GM23338 (cell line): ENCODE data around the gene SEMA4D. TPM values are rescaled to one million over a fixed set of nuclear protein-coding genes. Genes with fewer than 3 reads are reported as not detected.

Experiments used
- ATAC-seq: fragments of 200-7000 bp; cut with Tn5 transposase; 3 replicates; pipeline ENCODE4 v1.9.1; 2020
- DNase-seq: peaks from one replicate; pipeline ENCODE4 v3.0.0-alpha.2; 2015; ENCODE audit warnings: low spot score
- H2AFZ ChIP-seq: fragments of 200-600 bp; sonication (generic); 2 replicates; pipeline ENCODE4 v1.8.0; 2016; ENCODE audit warnings: antibody characterized with exemption, mild to moderate bottlenecking, moderate library complexity
- H3F3A ChIP-seq: fragments of 200-600 bp; sonication (generic); replicated peaks from 2 replicates; pipeline ENCODE4 v1.8.0; 2017; ENCODE audit warnings: antibody characterized with exemption, mixed run types, low read depth
- H3K27ac ChIP-seq: fragments of 200-600 bp; sonication (generic); 2 replicates; pipeline ENCODE4 v1.6.1; 2016; ENCODE audit warnings: low read depth
- H3K27me3 ChIP-seq: fragments of 200-600 bp; sonication (generic); 2 replicates; pipeline ENCODE4 v1.8.0; 2016; ENCODE audit warnings: mild to moderate bottlenecking, mixed run types, moderate library complexity; ENCODE audit not compliant: insufficient read depth
- H3K36me3 ChIP-seq: fragments of 200-600 bp; sonication (generic); 2 replicates; pipeline ENCODE4 v1.8.0; 2016; ENCODE audit warnings: mild to moderate bottlenecking; ENCODE audit not compliant: insufficient read depth
- H3K4me1 ChIP-seq: fragments of 200-600 bp; sonication (generic); 2 replicates; pipeline ENCODE4 v1.8.0; 2016; ENCODE audit warnings: mild to moderate bottlenecking, moderate library complexity; ENCODE audit not compliant: insufficient read depth
- H3K4me2 ChIP-seq: fragments of 200-600 bp; sonication (generic); 2 replicates; pipeline ENCODE4 v1.7.1; 2017; ENCODE audit warnings: mixed run types
- H3K4me3 ChIP-seq: fragments of 200-600 bp; sonication (generic); 2 replicates; pipeline ENCODE4 v1.6.1; 2016; ENCODE audit warnings: mixed run types
- H3K79me2 ChIP-seq: fragments of 200-600 bp; sonication (generic); replicated peaks from 2 replicates; pipeline ENCODE4 v1.8.0; 2017; ENCODE audit warnings: mild to moderate bottlenecking; ENCODE audit not compliant: insufficient read depth
- H3K9me2 ChIP-seq: fragments of 200-600 bp; sonication (generic); 2 replicates; pipeline ENCODE4 v1.8.0; 2017; ENCODE audit not compliant: insufficient read depth
- H4K20me1 ChIP-seq: fragments of 200-600 bp; sonication (generic); replicated peaks from 2 replicates; pipeline ENCODE4 v1.8.0; 2017; ENCODE audit warnings: mild to moderate bottlenecking; ENCODE audit not compliant: insufficient read depth
- H3K27ac Mint-ChIP-seq: 2 replicates; pipeline ENCODE4 v1.8.0; 2020; ENCODE audit warnings: inconsistent platforms, mild to moderate bottlenecking, moderate library complexity, mixed read lengths
- H3K27me3 Mint-ChIP-seq: 3 replicates; pipeline ENCODE4 v1.8.0; 2022; ENCODE audit warnings: low read depth, mild to moderate bottlenecking, moderate library complexity, mixed read lengths, inconsistent platforms; ENCODE audit not compliant: insufficient read depth, poor library complexity
- H3K36me3 Mint-ChIP-seq: 3 replicates; pipeline ENCODE4 v1.8.0; 2021; ENCODE audit warnings: low read depth, mild to moderate bottlenecking, inconsistent platforms, moderate library complexity, mixed read lengths
- H3K4me1 Mint-ChIP-seq: 3 replicates; pipeline ENCODE4 v1.8.0; 2020; ENCODE audit warnings: mild to moderate bottlenecking, inconsistent platforms, mixed read lengths
- H3K4me3 Mint-ChIP-seq: 3 replicates; pipeline ENCODE4 v1.8.0; 2021; ENCODE audit warnings: moderate library complexity, mild to moderate bottlenecking, inconsistent platforms, mixed read lengths
- H3K9me3 Mint-ChIP-seq: 3 replicates; pipeline ENCODE4 v1.8.0; 2020; ENCODE audit warnings: moderate library complexity, mild to moderate bottlenecking, inconsistent platforms, mixed read lengths
- CREB1 ChIP-seq: fragments of 250-450 bp; sonication (Bioruptor Pico); IDR thresholded peaks from 2 replicates; pipeline ENCODE4 v1.5.0; 2020; ENCODE audit warnings: low read depth, mild to moderate bottlenecking, moderate library complexity
- CTCF ChIP-seq, 2 experiments: fragments of 200-600 bp in 1 of 2; sonication (generic) in 1 of 2; conservative IDR thresholded peaks; 2 replicates each; pipeline versions ENCODE4 v1.5.1 to v1.6.1; 2016 to 2017; ENCODE audit warnings: antibody characterized with exemption in 2 of 2, low read depth in 2 of 2, mild to moderate bottlenecking in 2 of 2, moderate library complexity in 1 of 2
- ETS1 ChIP-seq: IDR thresholded peaks from 2 replicates; pipeline ENCODE4 v1.6.1; 2016; ENCODE audit warnings: antibody characterized with exemption
- EZH2 ChIP-seq: fragments of 200-600 bp; sonication (generic); IDR thresholded peaks from one replicate; pipeline ENCODE4 v1.8.0; 2017; ENCODE audit warnings: antibody characterized with exemption, mild to moderate bottlenecking, low read depth; ENCODE audit not compliant: unreplicated experiment
- EZH2phosphoT487 ChIP-seq: fragments of 200-600 bp; sonication (generic); IDR thresholded peaks from one replicate; pipeline ENCODE4 v1.8.1; 2018; ENCODE audit warnings: antibody characterized with exemption; ENCODE audit not compliant: unreplicated experiment
- JUNB ChIP-seq: IDR thresholded peaks from one replicate; pipeline ENCODE4 v1.6.1; 2016; ENCODE audit warnings: antibody characterized with exemption; ENCODE audit not compliant: unreplicated experiment
- NANOG ChIP-seq: IDR thresholded peaks from 2 replicates; pipeline ENCODE4 v1.6.1; 2016; ENCODE audit warnings: antibody characterized with exemption, borderline replicate concordance
- POLR2AphosphoS5 ChIP-seq: IDR thresholded peaks from 2 replicates; pipeline ENCODE4 v1.6.1; 2016; ENCODE audit warnings: antibody characterized with exemption, low read depth
- REST ChIP-seq: IDR thresholded peaks from one replicate; pipeline ENCODE4 v1.6.1; 2018; ENCODE audit warnings: antibody characterized with exemption; ENCODE audit not compliant: unreplicated experiment
- STAT1 ChIP-seq: IDR thresholded peaks from one replicate; pipeline ENCODE4 v1.6.1; 2016; ENCODE audit warnings: antibody characterized with exemption; ENCODE audit not compliant: unreplicated experiment
- ZNF114 ChIP-seq: fragments of 250-450 bp; sonication (Bioruptor Pico); IDR thresholded peaks from 2 replicates; pipeline ENCODE4 v1.5.0; 2020; ENCODE audit warnings: mild to moderate bottlenecking, moderate library complexity
- ZNF331 ChIP-seq: fragments of 250-450 bp; sonication (Bioruptor Pico); IDR thresholded peaks from 2 replicates; pipeline ENCODE4 v1.5.0; 2020; ENCODE audit warnings: low read depth, mild to moderate bottlenecking, moderate library complexity
- ZNF462 ChIP-seq: fragments of 250-450 bp; sonication (Bioruptor Pico); IDR thresholded peaks from 2 replicates; pipeline ENCODE4 v1.5.0; 2020; ENCODE audit warnings: mild to moderate bottlenecking, moderate library complexity
- polyA plus RNA-seq: library from polyadenylated mRNA; unstranded; fragments of >200 nt; fragmentation: Nextera tagmentation; extraction: Ambion mirVana; gene quantifications from 2 replicates; pipeline ENCODE4 v1.2.1, GENCODE V29; 2016
- total RNA-seq: library from RNA; depleted of rRNA; stranded (reverse); fragments of >200 nt; shearing (Covaris generic); gene quantifications from 2 replicates; pipeline ENCODE4 v1.2.3, GENCODE V29; 2014

Gene SEMA4D
- total and polyA plus RNA-seq, 2 experiments from 2014 or later: 19.3 to 63.0 TPM

GRCh38 chr9:89465726-89466308 is 32.1 kb downstream of the SEMA4D start:
- peaks cover 9% of the 10 kb centered on the region for H3K27me3 Mint-ChIP-seq

More at GRCh38 chr9:89465726-89466308, 32.1 kb downstream of the SEMA4D start:
- peak overlapping the region; percentile 51; the same call in 1 of the 2 replicates for H3K4me2 ChIP-seq
- no peaks in the 10 kb centered on the region for H3K27me3 ChIP-seq
- H3K9me3 Mint-ChIP-seq: peaks cover 4% of the 10 kb centered on the region; the same call in 2 of the 3 replicates
- peak overlapping the region; percentile 72 for H3K27ac Mint-ChIP-seq
- H3K27ac ChIP-seq: 0 out of 2 replicates have a peak overlapping the region, but pooled peaks have one; percentile 28
- H3K4me1 Mint-ChIP-seq: peaks cover 79% of the 10 kb centered on the region
- peaks cover 5% of the 10 kb centered on the region; the same call in 1 of the 2 replicates for H3K9me2 ChIP-seq
- peaks cover 12% of the 10 kb centered on the region for H3F3A ChIP-seq
- no peak overlapping the region for H3K4me3 ChIP-seq
- H3K79me2 ChIP-seq: peaks cover 89% of the 10 kb centered on the region
- H3K4me1 ChIP-seq: peaks cover 74% of the 10 kb centered on the region
- ATAC-seq (no peak), DNase-seq (no peak)
- H3K36me3 Mint-ChIP-seq: peaks cover 12% of the 10 kb centered on the region; the same call in 2 of the 3 replicates
- no peak overlapping the region for H2AFZ ChIP-seq
- no peaks in the 10 kb centered on the region; the same call in 1 of the 2 replicates for H4K20me1 ChIP-seq
- H3K36me3 ChIP-seq: no peaks in the 10 kb centered on the region
- TF ChIP-seq ETS1 (no peak), ZNF462 (CRISPR knock-in tag) (no peak), EZH2phosphoT487 (no peak), CTCF (conservative IDR thresholded peaks at IDR 0.05; ENCODE audit: low read depth in 2 of 2) (no peak), JUNB (no peak), NANOG (no peak), ZNF331 (CRISPR knock-in tag) (no peak), ZNF114 (CRISPR knock-in tag) (no peak), EZH2 (no peak), REST (no peak), CREB1 (CRISPR knock-in tag) (no peak), STAT1 (no peak), POLR2AphosphoS5 (no peak)
- H3K4me3 Mint-ChIP-seq: no peak overlapping the region; the same call in 2 of the 3 replicates
